Measurements from ENCODE around the gene MAJIN.

The MAJIN gene

GRCh38 chr11:64888729-64889511 is 83.0 kb downstream of the MAJIN start:
- DNase-seq: no peak

GRCh38 chr11:64888406-64888728 is 83.5 kb downstream of the MAJIN start:
- no peak for DNase-seq

Data from activated CD4-positive, alpha-beta T cell treated with anti-CD3 and anti-CD28 coated beads, Interleukin-2, amount 50 U/mL, for 4 hours (primary cell).